ES-I3 (cell line): Measurements from ENCODE around the gene GNG5.
A peak's percentile ranks its signal among the peaks of the same experiment; 100 is the strongest.
"Not testable (repeated sequence)": the region's sequence is repeated elsewhere in the genome, so short reads cannot be mapped to it uniquely, and the experiment has no call there.

ENCODE experiments used
- H3K36me3 ChIP-seq: 2 replicates; pipeline ENCODE4 v1.6.1; 2013; ENCODE audit warnings: mild to moderate bottlenecking, low read length, control low read depth, moderate library complexity; ENCODE audit not compliant: insufficient read depth
- H3K4me1 ChIP-seq: 2 replicates; pipeline ENCODE4 v1.6.1; 2013; ENCODE audit warnings: mild to moderate bottlenecking, control low read depth, low read length; ENCODE audit not compliant: insufficient read depth
- H3K9ac ChIP-seq: 2 replicates; pipeline ENCODE4 v1.6.1; 2013; ENCODE audit warnings: low read depth, mild to moderate bottlenecking, low read length, moderate library complexity
- H3K9me3 ChIP-seq: 2 replicates; pipeline ENCODE4 v1.6.1; 2013; ENCODE audit warnings: mild to moderate bottlenecking, low read length, moderate library complexity; ENCODE audit not compliant: control insufficient read depth, insufficient read depth

The GNG5 gene

DNA sequence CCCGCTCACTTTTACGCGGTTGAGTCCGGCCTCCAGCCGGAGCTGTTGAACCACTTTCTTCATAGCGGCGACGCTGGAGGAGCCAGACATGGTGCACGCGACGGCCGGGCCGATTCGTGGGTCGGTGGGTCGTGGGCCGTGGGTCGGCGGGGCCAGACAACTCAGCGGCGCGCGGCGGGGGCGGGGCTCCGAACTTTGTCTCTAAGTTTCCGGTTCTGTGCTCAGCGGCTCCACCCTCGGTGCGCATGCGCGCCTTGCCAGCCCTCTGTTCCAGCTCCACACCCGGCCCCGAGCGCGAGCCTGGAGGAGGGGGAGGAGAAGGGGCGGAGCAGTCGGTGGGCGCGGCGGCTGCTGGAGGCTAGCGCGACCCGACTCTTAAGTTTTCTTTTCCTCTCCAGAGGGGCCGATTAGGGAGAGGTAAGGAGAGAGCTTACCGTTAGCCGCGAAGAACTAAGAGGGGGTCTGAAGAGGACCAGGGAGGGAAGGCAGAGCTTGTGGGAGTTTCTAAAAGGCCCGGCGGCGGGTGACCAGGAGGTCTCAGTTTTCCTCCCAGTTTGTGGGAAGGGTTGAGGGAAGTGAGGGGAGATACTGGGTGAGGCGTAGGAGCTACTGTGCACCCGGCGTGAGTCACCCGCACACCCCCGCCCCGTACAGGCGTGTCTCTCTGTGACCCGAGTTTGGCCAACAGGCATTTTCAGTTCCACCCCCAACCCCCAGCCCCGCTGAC is at the start of gene GNG5, which contains the start of gene SPATA1:
Gene GNG5, minus strand, starts transcription at position 580 of the 727 bp plus-strand sequence. Its CDS starts 490 bp downstream, at position 90.
Gene SPATA1, plus strand, starts transcription at position 385 of the 727 bp plus-strand sequence. CDS start 9,974 bp downstream, outside the sequence.
- H3K9ac ChIP-seq = peak within 1 kb of the TSS; percentile 76
- no peaks in the 10 kb centered on the region for H3K36me3 ChIP-seq
- H3K4me1 ChIP-seq = peaks cover 7% of the 10 kb centered on the region
- H3K9me3 ChIP-seq = no peaks in the 10 kb centered on the region

DNA sequence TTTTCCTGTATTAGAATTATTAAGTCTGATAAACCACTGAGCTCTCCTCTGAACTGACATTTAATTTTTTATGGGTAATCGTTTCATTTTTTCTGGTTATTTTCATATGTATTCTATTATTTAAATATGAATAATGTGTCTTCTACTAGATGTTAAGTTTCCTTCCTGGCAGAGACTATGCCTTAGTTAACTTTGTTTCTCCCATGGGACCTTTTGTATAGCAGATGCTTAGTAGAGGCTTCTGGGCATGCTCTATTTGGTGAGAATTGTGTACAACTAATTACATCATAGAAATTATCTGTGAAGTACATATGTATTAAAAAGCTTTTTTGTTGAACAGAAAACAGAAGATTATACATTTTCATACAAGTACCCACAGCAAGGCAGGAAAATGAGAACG is 44.4 kb upstream of the GNG5 start:
- no peaks in the 10 kb centered on the region for H3K36me3 ChIP-seq

DNA sequence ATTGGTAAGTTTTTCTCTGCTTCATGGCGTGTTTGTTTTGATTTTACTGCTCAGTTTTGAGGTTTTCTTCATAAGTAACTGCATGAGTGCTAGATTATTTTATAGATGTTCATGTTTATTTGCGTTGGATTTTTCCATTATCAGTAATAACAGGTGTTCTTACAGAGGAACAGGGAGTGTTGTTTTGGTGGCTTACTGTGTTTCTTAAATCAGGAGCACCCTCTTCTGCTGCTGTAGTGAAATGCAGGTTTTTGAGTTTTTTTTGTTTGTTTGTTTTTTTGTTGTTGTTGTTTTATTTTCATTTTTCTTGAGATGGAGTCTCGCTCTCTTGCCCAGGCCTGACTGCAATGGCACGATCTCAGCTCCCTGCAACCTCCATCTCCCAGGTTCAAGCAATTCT is 35.3 kb upstream of the GNG5 start:
- Histone ChIP-seq H3K9me3 (no peaks in the 10 kb centered on the region), H3K4me1 (no peaks in the 10 kb centered on the region), H3K36me3 (no peaks in the 10 kb centered on the region), H3K9ac (no peak overlapping the region)

More for the DNA sequence above, 44.4 kb upstream of the GNG5 start:
- no peaks in the 10 kb centered on the region for H3K4me1 ChIP-seq
- no peaks in the 10 kb centered on the region for H3K9me3 ChIP-seq
- H3K9ac ChIP-seq = no peak overlapping the region

DNA sequence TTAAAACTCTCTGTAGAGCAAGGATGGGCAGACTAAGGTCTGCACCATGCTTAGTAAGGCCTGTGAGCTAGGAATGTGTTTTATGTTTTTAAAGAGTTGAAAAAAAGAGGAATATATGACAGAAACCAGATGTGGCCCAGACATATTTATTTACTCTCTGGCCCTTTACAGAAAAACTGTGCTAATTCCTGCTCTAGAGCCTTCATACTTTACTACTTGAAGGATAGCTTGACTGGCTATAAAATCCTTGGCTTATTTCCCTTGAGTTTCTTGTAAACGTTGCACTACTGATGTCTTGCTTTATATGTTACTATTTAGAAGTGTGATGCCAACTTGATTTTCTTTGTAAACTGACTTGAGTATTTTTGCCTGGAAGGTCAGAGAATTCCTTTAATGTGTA is 34.4 kb upstream of the GNG5 start:
- no peak overlapping the region for H3K9ac ChIP-seq
- no peaks in the 10 kb centered on the region for H3K4me1 ChIP-seq
- no peaks in the 10 kb centered on the region for H3K36me3 ChIP-seq
- H3K9me3 ChIP-seq = no peaks in the 10 kb centered on the region

DNA sequence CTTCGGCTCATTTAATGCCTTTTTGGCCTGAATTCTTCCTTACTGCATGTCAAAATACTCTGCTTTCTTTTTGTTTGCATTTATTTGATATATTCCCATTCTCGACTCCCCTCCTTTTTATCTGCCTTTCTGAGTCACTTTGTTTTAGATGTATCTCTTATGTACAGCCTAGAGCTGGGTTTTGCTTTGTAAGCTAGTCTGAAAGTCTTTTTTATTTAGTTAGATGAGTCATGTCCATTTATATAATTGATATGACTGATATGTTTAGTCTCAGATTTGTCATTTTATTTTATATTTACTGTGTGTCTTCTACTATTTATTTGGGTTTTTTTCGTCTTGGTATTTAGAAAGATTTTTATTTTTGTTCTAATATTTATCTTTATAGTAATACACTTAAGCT is 33.6 kb upstream of the GNG5 start:
- H3K4me1 ChIP-seq = no peaks in the 10 kb centered on the region
- H3K36me3 ChIP-seq = no peaks in the 10 kb centered on the region
- no peak overlapping the region for H3K9ac ChIP-seq
- H3K9me3 ChIP-seq = no peaks in the 10 kb centered on the region

DNA sequence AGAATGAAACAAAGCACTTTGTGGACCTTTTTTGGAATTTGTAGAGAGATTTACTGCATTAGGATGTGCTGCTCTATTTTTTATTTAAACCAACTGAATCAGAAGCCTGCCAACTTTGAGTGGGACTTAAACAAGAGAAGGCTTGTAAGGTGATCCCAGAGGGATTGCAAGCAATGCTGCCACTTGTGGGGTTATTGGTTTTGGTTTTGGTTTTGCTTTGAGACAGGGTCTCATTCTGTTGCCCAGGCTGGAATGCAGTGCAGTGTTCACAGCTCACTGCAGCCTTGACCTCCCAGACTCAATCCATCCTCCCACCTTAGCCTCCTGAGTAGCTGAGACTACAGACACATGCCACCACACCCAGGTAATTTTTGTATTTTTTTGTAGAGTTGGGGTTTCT is 32.2 kb upstream of the GNG5 start:
- Histone ChIP-seq H3K36me3 (no peaks in the 10 kb centered on the region), H3K4me1 (no peaks in the 10 kb centered on the region)

DNA sequence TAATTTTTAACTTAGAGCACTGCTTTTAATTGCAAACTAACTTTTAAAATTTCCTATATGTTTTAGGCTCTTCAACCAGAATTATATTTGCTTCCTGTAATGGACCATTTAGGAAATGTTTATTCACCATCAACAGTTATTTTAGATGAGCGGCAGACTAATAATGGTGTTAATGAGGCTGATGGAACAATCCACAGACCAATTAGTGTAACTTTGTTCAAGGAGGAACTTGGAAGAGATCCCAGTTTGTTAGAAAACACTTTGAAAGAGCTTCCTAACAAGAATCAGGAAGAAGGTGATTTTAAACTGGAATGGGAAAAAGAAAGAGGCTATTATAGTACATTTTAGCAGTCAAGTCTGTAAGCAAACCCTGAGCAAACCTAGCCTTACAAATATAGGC is 19.4 kb upstream of the GNG5 start:
- Histone ChIP-seq H3K4me1 (no peaks in the 10 kb centered on the region), H3K36me3 (no peaks in the 10 kb centered on the region), H3K9ac (no peak overlapping the region), H3K9me3 (no peaks in the 10 kb centered on the region)

More for the DNA sequence above, 32.2 kb upstream of the GNG5 start:
- Histone ChIP-seq H3K9ac (no peak overlapping the region), H3K9me3 (no peaks in the 10 kb centered on the region)

DNA sequence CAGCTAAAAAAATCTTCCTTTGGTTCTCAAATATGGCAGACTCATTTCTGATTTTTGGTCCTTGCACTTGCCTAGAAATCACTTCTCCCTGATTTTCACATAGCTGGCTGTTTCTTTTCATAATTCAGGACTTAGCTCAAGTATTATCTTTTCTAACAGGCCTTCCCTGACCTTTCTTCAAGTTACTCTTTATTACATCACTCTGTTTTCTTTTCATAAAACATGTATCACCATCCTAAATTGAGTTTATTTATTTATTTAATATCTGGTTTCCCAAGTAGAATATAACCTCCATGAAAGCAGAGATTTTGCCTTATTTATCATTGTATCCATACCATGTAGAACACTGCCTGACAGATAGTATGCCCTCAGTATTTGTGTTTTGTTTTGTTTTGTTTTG is 18.2 kb upstream of the GNG5 start:
- H3K9ac ChIP-seq = no peak overlapping the region
- no peaks in the 10 kb centered on the region for H3K4me1 ChIP-seq
- no peaks in the 10 kb centered on the region for H3K36me3 ChIP-seq
- no peaks in the 10 kb centered on the region for H3K9me3 ChIP-seq

DNA sequence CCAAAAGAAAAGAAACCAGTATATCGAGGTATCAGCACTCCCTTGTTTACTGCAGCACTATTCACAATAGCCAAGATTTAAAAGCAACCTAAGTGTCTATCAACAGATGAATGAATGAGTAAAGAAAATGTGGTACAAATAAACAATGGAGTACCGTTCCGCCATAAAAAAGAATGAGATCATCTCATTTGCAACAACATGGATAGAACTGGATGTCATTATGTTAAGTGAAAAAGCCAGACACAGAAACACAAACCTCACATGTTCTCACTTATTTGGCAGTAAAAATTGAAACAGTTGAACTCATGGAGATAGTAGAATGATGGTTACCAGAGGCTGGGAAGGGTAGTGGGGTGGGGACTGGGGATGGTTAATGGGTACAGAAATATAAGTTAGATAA is 4.3 kb upstream of the GNG5 start:
- H3K4me1 ChIP-seq = no peaks in the 10 kb centered on the region
- H3K36me3 ChIP-seq = no peaks in the 10 kb centered on the region
- no peaks in the 10 kb centered on the region for H3K9me3 ChIP-seq
- no peak overlapping the region for H3K9ac ChIP-seq

DNA sequence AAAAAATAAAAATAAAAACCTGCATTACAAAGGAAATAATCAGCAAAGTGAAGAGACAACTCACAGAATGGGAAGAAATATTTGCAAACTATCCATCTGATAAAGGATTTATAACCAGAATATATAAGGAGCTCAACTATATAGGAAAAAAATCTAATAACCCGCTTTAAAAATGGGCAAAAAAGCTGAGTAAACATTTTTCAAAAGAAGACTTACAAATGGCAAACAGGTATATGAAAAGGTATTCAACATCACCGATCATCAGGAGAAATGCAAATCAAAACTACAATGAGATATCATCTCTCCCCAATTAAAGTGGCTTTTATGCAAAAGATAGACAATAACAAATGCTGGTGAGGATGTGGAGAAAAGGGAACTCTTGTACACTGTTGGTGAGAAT is 3.8 kb upstream of the GNG5 start:
- Histone ChIP-seq H3K9me3 (no peaks in the 10 kb centered on the region), H3K9ac (no peak overlapping the region), H3K36me3 (no peaks in the 10 kb centered on the region), H3K4me1 (no peaks in the 10 kb centered on the region)

DNA sequence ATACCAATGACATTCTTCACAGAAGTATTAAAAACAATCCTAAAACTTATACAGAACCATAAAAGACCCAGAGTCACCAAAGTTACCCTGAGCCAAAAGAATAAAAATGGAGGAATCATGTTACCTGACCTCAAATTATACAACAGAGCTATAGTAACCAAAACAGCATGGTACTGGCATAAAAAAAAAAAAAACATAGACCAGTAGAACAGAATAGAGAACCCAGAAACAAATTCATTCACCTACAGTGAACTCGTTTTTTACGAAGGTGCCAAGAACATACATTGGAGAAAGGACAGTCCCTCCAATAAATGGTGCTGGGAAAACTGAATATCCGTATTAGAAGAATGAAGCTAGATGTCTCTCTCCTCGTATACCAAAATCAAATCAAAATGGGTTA is 2.6 kb upstream of the GNG5 start:
- Histone ChIP-seq H3K4me1 (no peaks in the 10 kb centered on the region; the same call in 1 of the 2 replicates), H3K36me3 (no peaks in the 10 kb centered on the region), H3K9me3 (no peaks in the 10 kb centered on the region), H3K9ac (no peak overlapping the region)

DNA sequence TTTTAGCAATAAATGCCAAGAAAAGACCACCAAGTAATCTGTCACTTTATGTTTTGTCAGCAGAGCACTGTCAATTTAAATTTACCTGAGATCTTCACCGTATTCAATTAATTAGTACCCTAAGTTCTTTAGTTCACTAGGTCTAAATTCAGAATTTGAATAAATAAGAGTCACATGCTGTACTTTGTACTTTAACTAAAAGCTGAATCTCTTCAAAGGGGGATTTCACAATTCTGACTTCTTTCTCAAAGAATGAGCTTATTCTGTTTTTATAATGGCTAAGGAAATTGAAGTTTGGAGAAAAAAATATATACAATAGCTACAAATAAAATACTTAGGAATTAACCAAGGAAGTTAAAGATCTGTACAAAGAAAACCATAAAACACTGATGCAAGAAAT is 2.1 kb upstream of the GNG5 start:
- Histone ChIP-seq H3K9ac (no peak overlapping the region), H3K4me1 (no peaks in the 10 kb centered on the region; the same call in 1 of the 2 replicates), H3K9me3 (no peaks in the 10 kb centered on the region), H3K36me3 (no peaks in the 10 kb centered on the region)

DNA sequence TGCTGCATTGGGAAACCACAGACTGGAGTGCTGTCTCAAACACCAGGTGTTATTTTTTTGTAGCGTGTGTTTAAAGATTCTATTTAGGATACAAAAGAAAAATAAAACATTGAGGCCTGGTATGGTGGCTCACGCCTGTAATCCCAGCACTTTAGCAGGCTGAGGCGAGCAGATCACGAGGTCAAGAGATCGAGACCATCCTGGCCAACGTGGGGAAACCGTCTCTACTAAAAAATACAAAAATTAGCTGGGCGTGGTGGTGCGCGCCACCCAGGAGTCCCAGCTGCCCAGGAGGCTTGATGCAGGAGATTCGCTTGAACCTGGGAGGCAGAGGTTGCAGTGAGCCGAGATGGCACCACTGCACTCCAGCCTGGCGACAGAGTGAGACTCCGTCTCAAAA is 1.5 kb upstream of the GNG5 start:
- not testable (repeated sequence) for H3K4me1 ChIP-seq, H3K36me3 ChIP-seq, H3K9me3 ChIP-seq, H3K9ac ChIP-seq

DNA sequence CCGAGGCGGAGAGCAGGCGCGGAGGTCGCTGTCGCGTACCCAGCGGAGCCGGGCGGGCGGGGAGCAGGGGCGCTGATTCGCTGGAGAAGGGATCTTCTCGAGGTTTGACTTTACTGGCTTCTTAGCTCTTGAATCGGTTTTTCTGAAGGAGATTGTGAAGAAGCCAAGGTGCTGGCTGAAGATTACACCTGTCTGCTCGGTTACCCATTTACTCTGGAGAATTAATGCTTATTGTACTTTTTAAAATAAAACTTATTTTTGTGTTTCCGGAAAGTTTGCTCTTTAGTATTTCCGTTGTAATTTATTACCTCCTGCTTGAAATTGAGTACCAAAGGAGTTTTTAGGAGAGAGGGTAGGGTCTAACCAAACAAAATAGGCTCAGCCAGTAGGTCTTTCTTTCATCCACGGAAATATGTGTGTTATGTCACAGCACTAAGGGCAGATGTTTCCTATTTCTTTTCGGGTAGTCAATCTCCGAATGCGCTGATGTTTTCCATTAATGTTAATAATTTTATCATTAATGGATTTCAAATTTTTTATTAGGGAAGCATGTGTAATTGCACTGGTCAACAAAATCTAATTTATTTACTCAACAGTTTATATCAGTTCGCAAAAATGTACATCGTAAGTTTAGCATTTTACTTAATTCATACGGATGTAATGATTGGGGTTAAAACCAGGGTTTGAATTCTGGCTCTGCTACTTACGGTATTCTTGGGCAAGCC is 510 bp upstream of the GNG5 start:
- peak overlapping the region; percentile 76 for H3K9ac ChIP-seq
- H3K36me3 ChIP-seq = no peaks in the 10 kb centered on the region
- no peaks in the 10 kb centered on the region for H3K9me3 ChIP-seq
- no peaks in the 10 kb centered on the region; the same call in none of the 2 replicates for H3K4me1 ChIP-seq

DNA sequence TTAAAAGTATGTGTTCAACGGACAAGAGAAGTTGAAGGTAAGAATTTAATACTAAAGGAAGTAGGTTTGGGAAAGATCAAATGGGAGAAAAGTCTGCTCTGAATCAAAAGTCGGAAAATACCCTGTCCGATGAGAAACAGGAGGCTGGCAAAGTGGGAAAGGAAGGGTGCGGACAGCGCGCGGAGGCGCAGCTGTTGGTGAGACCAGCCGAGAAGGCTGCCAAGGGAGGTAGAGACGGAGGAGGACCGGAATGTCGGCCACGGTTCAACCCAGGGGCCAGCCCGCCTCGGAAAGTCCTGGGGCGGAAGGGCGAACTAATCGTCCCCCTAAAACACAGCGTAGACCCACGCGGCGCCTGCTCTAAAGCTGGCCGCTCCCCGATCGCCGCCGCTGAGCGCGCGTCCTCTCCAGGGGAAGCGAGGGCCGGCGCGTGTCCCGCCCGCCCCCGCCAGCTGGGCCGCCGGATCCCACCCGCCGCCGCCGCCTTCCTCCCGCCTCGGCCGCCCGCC is 834 bp downstream of the GNG5 start:
- Histone ChIP-seq H3K9me3 (no peaks in the 10 kb centered on the region), H3K36me3 (no peaks in the 10 kb centered on the region), H3K4me1 (peaks cover 8% of the 10 kb centered on the region), H3K9ac (peak overlapping the region; percentile 76)
